Neutrophil (primary cell): ENCODE results near the gene MYT1.
"Not testable (repeated sequence)": the region's sequence is repeated elsewhere in the genome, so short reads cannot be mapped to it uniquely, and the experiment has no call there.

Source experiments
- H3K27ac ChIP-seq: fragments of 200-600 bp; sonication (generic); 2 replicates; pipeline ENCODE4 v1.5.1; 2016; ENCODE audit warnings: mild to moderate bottlenecking, moderate library complexity
- H3K27me3 ChIP-seq: fragments of 200-600 bp; sonication (generic); 2 replicates; pipeline ENCODE4 v1.6.0; 2016; ENCODE audit warnings: mild to moderate bottlenecking
- H3K36me3 ChIP-seq: fragments of 200-600 bp; sonication (generic); 2 replicates; pipeline ENCODE4 v1.5.1; 2017
- H3K4me1 ChIP-seq, 2 experiments: fragments of 200-600 bp in 1 of 2; sonication (generic) in 1 of 2; 1 replicate in 1 of 2; 2 replicates in 1 of 2; pipeline versions ENCODE4 v1.5.1 to v1.6.1; 2013 to 2016; ENCODE audit warnings: low read depth in 1 of 2, low read length in 1 of 2, mild to moderate bottlenecking in 1 of 2, moderate library complexity in 1 of 2; ENCODE audit not compliant: control insufficient read depth in 1 of 2, insufficient read depth in 1 of 2
- H3K4me3 ChIP-seq, 2 experiments: fragments of 200-600 bp in 1 of 2; sonication (generic) in 1 of 2; 1 replicate in 1 of 2; 2 replicates in 1 of 2; pipeline ENCODE4 v1.5.1; 2013 to 2016; ENCODE audit warnings: low read depth in 1 of 2, low read length in 1 of 2, mild to moderate bottlenecking in 1 of 2, moderate library complexity in 1 of 2
- H3K9me3 ChIP-seq: fragments of 200-600 bp; sonication (generic); 2 replicates; pipeline ENCODE4 v1.5.1; 2016
- TF ChIP-seq, protein P1 (sequence below): fragments of 200-600 bp; sonication (generic); IDR thresholded peaks from 2 replicates; pipeline ENCODE4 v1.5.1; 2016; ENCODE audit warnings: antibody characterized with exemption

MYT1 gene

DNA sequence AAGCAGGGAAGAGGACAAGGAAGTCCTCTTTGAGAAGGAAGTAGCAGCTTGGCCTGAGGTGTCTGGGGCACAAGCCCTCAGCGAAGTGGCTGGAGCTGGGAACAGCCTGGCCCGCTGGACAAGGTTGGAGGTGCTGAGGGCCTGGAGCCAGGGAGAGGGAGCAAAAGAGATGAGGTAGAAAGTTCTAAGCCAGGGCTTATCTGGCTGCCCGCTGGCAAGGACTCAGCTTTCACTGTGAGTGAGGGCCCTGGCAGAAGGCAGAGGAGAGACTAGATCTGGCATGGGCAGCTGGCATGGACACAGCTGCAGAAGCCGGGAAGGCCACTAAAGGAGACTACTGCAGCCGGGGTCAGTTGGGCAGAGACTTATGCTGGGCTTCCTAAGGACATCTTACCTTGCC is 69.5 kb downstream of the MYT1 start:
- Histone ChIP-seq H3K27ac (no peak overlapping the region), H3K4me1 (no peaks in the 10 kb centered on the region)
- TF ChIP-seq, protein P1, sequence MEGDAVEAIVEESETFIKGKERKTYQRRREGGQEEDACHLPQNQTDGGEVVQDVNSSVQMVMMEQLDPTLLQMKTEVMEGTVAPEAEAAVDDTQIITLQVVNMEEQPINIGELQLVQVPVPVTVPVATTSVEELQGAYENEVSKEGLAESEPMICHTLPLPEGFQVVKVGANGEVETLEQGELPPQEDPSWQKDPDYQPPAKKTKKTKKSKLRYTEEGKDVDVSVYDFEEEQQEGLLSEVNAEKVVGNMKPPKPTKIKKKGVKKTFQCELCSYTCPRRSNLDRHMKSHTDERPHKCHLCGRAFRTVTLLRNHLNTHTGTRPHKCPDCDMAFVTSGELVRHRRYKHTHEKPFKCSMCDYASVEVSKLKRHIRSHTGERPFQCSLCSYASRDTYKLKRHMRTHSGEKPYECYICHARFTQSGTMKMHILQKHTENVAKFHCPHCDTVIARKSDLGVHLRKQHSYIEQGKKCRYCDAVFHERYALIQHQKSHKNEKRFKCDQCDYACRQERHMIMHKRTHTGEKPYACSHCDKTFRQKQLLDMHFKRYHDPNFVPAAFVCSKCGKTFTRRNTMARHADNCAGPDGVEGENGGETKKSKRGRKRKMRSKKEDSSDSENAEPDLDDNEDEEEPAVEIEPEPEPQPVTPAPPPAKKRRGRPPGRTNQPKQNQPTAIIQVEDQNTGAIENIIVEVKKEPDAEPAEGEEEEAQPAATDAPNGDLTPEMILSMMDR = no peak

DNA sequence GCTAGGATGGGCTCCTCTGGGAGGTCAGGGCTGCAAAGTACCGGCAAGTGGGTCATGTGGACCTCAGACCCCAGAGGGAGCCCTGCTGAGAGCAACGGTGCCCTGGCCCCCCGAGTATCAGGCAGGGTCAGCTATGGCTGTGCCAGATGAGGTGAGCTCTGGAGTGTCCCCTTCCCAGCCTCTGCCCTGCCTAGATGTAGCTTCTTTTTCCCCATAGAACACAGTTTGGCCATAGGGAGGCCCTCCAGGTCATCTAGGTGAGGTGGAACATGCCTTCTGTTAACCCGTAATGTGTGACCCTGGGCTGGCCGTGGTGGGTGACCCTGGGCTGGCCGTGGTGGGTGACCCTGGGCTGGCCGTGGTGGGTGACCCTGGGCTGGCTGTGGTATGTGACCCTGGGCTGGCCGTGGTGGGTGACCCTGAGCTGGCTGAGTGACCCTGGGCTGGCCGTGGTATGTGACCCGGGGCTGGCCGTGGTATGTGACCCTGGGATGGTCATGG is 70.1 kb downstream of the MYT1 start:
- no peaks in the 10 kb centered on the region for H3K36me3 ChIP-seq
- H3K4me1 ChIP-seq = no peaks in the 10 kb centered on the region
- TF ChIP-seq, protein P1 = no peak
- no peak overlapping the region for H3K4me3 ChIP-seq
- H3K27ac ChIP-seq = no peak overlapping the region
- no peaks in the 10 kb centered on the region for H3K27me3 ChIP-seq
- H3K9me3 ChIP-seq = no peaks in the 10 kb centered on the region

More for the DNA sequence above, 69.5 kb downstream of the MYT1 start:
- no peaks in the 10 kb centered on the region for H3K9me3 ChIP-seq
- no peaks in the 10 kb centered on the region for H3K36me3 ChIP-seq
- no peak overlapping the region for H3K4me3 ChIP-seq
- H3K27me3 ChIP-seq = no peaks in the 10 kb centered on the region

DNA sequence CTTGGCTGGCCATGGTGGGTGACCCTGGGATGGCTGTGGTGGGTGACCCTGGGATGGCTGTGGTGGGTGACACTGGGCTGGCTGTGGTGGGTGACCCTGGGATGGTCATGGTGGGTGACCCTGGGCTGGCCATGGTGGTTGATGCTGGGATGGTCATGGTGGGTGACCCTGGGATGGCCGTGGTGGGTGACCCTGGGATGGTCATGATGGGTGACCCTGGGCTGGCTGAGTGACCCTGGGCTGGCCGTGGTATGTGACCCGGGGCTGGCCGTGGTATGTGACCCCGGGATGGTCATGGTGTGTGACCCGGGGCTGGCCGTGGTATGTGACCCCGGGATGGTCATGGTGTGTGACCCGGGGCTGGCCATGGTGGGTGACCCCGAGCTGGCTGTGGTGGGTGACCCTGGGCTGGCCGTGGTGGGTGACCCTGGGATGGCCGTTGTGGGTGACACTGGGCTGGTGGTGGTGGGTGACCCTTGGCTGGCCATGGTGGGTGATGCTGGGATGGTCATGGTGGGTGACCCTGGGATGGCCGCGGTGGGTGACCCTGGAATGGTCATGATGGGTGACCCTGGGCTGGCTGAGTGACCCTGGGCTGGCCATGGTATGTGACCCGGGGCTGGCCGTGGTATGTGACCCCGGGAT is 70.8 kb downstream of the MYT1 start:
- not testable (repeated sequence) for H3K36me3 ChIP-seq, H3K27me3 ChIP-seq, H3K9me3 ChIP-seq, H3K4me1 ChIP-seq, H3K4me3 ChIP-seq, H3K27ac ChIP-seq

DNA sequence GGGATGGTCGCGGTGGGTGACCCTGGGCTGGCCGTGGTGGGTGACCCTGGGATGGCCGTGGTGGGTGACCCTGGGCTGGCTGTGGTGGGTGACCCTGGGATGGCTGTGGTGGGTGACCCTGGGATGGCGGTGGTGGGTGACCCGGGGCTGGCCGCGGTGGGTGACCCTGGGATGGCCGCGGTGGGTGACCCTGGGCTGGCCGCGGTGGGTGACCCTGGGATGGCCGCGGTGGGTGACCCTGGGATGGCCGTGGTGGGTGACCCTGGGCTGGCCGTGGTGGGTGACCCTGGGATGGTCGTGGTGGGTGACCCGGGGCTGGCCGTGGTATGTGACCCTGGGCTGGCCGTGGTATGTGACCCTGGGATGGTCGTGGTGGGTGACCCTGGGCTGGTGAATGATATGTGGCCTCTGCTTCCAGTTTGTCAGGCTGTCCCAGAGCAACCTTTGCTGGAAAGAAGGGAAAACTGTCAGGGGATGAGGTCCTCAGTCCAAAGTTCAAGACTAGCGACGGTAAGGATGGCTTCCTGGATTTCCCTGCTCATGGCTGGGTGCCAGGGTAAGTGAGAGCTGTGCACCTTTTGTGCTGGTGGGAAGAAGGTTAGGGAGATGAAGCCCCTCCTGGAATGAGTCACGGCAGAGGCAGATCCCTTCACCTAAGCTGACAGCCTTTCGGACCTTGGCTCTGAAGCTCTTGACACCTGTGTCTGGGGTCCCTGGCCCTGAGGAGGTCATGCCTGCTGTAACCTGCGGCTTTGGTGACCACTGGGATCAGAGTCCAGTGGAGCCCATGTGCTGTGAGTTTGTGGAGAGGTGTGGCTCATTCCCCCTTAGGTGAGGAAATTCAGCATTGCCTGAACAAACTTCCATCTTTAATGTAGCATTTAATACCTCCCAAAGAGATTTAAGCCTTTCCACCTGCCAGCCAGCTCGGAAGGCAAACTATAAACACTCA is 72.2 kb downstream of the MYT1 start:
- Histone ChIP-seq H3K9me3 (no peaks in the 10 kb centered on the region), H3K36me3 (no peaks in the 10 kb centered on the region), H3K4me1 (no peaks in the 10 kb centered on the region), H3K27me3 (no peaks in the 10 kb centered on the region), H3K4me3 (no peak overlapping the region), H3K27ac (no peak overlapping the region)
- TF ChIP-seq, protein P1 = no peak

DNA sequence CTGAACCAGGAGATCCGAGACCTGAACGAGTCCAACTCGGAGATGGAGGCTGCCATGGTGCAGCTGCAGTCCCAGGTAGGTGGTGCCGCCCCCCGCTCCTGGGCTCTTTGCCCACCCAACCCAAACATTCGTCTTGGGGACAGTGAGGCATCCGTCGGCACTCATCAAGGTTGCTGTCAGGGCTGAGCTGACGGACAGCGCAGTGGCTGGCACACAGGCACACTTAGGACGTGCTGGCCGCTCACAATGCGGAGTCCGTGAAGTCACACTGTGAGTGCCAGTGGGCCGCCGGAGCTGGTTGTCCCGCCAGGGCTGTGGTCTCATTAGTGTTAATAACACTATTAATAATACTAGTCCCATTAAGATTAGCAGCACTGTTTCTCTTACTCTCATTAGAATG is 73.1 kb downstream of the MYT1 start:
- TF ChIP-seq, protein P1 = no peak
- peaks cover 5% of the 10 kb centered on the region for H3K27me3 ChIP-seq
- no peaks in the 10 kb centered on the region for H3K36me3 ChIP-seq
- no peak overlapping the region for H3K27ac ChIP-seq
- no peaks in the 10 kb centered on the region for H3K9me3 ChIP-seq
- H3K4me1 ChIP-seq = no peaks in the 10 kb centered on the region
- no peak overlapping the region for H3K4me3 ChIP-seq
